WERI-Rb-1 (cell line): Measurements from ENCODE around the gene CRACR2A.

Source experiments
- DNase-seq: peaks from one replicate; pipeline ENCODE4 v3.0.0-alpha.2; 2020
- H3K27ac ChIP-seq: fragments of 250-450 bp; sonication (Bioruptor Pico); 2 replicates; pipeline ENCODE4 v1.5.1; 2020; ENCODE audit warnings: mild to moderate bottlenecking, moderate library complexity
- H3K27me3 ChIP-seq: fragments of 250-450 bp; sonication (Bioruptor Pico); 2 replicates; pipeline ENCODE4 v1.5.1; 2021; ENCODE audit warnings: mild to moderate bottlenecking, low read depth, moderate library complexity; ENCODE audit not compliant: insufficient read depth, severe bottlenecking
- H3K36me3 ChIP-seq: fragments of 250-450 bp; sonication (Bioruptor Pico); 2 replicates; pipeline ENCODE4 v1.5.1; 2020; ENCODE audit warnings: mild to moderate bottlenecking, moderate library complexity
- H3K4me3 ChIP-seq: 2 replicates; pipeline ENCODE4 v1.5.1; 2011; ENCODE audit warnings: low read depth, mild to moderate bottlenecking, control low read depth, low read length
- H3K9me3 ChIP-seq: fragments of 250-450 bp; sonication (Bioruptor Pico); 2 replicates; pipeline ENCODE4 v1.5.1; 2021; ENCODE audit warnings: mild to moderate bottlenecking, moderate library complexity; ENCODE audit not compliant: severe bottlenecking
- TF ChIP-seq, protein P1 (sequence below): IDR thresholded peaks from 2 replicates; pipeline ENCODE4 v1.5.1; 2011; ENCODE audit warnings: low read depth, mild to moderate bottlenecking, control low read depth, inconsistent platforms, low read length

The CRACR2A gene

DNA sequence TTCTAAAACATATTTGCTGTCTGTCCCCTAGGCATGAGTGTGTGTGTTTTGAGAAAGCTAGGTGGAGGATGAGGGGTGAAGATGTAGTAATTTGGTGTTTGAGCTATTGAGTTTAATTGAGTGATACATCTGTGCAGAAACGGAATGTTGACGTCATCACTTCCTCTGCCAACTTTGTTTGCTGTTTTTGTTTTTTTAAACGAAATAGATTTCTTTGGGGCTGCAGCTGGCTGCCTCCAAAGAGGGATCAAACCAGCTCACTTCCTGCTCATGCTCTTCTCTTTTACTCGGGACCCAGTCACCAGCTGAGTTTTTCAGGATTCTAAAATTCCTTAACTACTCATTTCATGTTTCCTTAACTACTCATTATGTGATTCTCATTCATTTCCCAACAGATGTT, 19.5 kb upstream of the CRACR2A start:
- DNase-seq, result no peak
- Histone ChIP-seq H3K9me3 (no peaks in the 10 kb centered on the region), H3K4me3 (no peak overlapping the region), H3K27ac (no peak overlapping the region), H3K36me3 (no peaks in the 10 kb centered on the region), H3K27me3 (no peaks in the 10 kb centered on the region)
- TF ChIP-seq, protein P1, sequence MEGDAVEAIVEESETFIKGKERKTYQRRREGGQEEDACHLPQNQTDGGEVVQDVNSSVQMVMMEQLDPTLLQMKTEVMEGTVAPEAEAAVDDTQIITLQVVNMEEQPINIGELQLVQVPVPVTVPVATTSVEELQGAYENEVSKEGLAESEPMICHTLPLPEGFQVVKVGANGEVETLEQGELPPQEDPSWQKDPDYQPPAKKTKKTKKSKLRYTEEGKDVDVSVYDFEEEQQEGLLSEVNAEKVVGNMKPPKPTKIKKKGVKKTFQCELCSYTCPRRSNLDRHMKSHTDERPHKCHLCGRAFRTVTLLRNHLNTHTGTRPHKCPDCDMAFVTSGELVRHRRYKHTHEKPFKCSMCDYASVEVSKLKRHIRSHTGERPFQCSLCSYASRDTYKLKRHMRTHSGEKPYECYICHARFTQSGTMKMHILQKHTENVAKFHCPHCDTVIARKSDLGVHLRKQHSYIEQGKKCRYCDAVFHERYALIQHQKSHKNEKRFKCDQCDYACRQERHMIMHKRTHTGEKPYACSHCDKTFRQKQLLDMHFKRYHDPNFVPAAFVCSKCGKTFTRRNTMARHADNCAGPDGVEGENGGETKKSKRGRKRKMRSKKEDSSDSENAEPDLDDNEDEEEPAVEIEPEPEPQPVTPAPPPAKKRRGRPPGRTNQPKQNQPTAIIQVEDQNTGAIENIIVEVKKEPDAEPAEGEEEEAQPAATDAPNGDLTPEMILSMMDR, result no peak

- H3K36me3 ChIP-seq, result no peaks in the 10 kb centered on the region
- no peak for DNase-seq
- H3K9me3 ChIP-seq, result peaks cover under 1% of the 10 kb centered on the region
- H3K27ac ChIP-seq, result no peak overlapping the region
- TF ChIP-seq, protein P1, result no peak
- no peaks in the 10 kb centered on the region for H3K27me3 ChIP-seq
- H3K4me3 ChIP-seq, result no peak overlapping the region
Observed at GRCh38 chr12:3771853-3772252, 18.9 kb upstream of the CRACR2A start.

GRCh38 chr12:3770891-3771290, 18.0 kb upstream of the CRACR2A start:
- H3K27me3 ChIP-seq, result no peaks in the 10 kb centered on the region
- peaks cover 2% of the 10 kb centered on the region for H3K9me3 ChIP-seq
- no peak overlapping the region for H3K27ac ChIP-seq
- TF ChIP-seq, protein P1, result no peak
- H3K4me3 ChIP-seq, result no peak overlapping the region
- H3K36me3 ChIP-seq, result no peaks in the 10 kb centered on the region
- no peak for DNase-seq

DNA sequence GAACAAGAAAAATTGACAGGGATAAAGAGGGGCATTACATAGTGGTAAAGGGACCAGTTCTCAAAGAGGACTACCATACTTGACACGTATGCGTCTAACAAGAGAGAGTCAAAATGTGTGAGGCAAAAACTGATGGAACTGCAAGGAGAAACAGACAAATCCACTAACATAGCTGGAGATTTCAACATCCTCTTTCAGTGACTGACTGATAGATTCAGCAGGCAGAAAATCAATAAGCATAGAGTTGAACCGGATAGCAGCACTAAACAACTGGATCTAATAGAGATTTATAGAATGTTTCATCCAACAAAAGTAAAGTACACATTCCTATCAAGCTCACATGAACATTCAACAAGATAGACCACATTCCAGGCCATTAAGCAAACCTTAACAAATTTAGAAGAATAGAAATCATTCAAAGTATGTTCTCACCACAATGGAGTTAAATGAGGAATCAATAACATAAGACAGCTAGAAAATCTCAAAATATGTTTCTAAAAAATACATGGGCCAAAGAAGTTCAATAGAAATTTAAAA, 16.1 kb upstream of the CRACR2A start:
- Histone ChIP-seq H3K9me3 (peaks cover 2% of the 10 kb centered on the region), H3K27me3 (no peaks in the 10 kb centered on the region), H3K36me3 (no peaks in the 10 kb centered on the region), H3K27ac (no peak overlapping the region), H3K4me3 (no peak overlapping the region)
- no peak for DNase-seq
- TF ChIP-seq, protein P1, result no peak

DNA sequence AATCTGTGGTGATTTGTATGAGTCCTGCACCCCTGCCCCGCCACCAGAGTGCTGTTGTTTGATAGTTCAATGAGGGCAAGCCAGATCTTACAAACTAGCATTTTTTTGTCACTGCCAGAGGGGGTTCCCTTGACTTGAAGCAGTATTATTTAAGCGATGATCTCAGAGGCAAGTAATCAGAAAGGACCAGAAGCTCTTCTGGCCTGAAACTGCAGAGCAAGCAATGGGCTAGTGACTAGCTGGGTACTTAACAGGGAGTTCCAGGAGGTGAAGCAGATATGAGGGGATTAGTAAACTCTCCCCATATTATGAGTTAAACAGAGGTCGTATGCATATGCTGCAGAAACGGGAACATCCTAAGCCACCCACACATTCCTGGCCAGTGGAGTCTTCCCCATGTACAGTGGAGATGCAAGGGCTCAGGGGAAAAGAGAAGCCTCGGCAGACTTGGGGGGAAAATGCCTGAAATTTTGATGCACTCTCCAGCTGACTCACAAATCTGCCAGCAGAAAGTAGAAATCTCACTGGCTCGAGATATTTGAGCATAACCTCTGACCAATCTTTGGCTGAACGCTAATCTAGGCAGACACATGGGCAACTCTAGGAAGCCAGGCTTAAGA, 8.3 kb upstream of the CRACR2A start:
- H3K9me3 ChIP-seq, result no peaks in the 10 kb centered on the region
- H3K27me3 ChIP-seq, result no peaks in the 10 kb centered on the region
- H3K27ac ChIP-seq, result peak overlapping the region; percentile 23
- TF ChIP-seq, protein P1, result no peak
- H3K36me3 ChIP-seq, result no peaks in the 10 kb centered on the region
- DNase-seq, result peak; percentile 54
- no peak overlapping the region for H3K4me3 ChIP-seq

DNA sequence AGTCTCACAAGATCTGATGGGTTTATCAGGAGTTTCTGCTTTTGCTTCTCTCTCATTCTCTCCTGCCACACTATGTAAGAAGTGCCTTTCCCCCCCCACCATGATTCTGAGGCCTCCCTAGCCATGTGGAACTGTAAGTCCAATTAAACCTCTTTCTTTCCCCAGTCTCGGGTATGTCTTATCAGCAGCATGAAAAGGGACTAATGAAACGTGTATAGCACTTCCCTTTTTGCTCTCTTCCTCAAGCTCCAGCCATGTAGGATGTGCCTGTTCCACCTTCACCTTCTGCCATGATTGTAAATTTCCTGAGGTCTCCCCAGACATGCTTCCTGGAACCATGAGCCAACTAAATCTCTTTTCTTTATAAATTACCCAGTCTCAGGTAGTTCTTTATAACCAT, 7.0 kb upstream of the CRACR2A start:
- Histone ChIP-seq H3K27ac (no peak overlapping the region), H3K27me3 (no peaks in the 10 kb centered on the region), H3K9me3 (no peaks in the 10 kb centered on the region), H3K4me3 (no peak overlapping the region), H3K36me3 (no peaks in the 10 kb centered on the region)
- TF ChIP-seq, protein P1, result no peak
- no peak for DNase-seq
